Measurements from ENCODE around the gene SMAD9. TPM values are rescaled to one million over a fixed set of nuclear protein-coding genes. Genes with fewer than 3 reads are reported as not detected.

Gene SMAD9
- total and polyA plus RNA-seq, 2 of the 8 experiments (the other 6 are each of a cell fraction or from before 2014, with no cell fraction given): 0.45 to 1.0 TPM

DNA sequence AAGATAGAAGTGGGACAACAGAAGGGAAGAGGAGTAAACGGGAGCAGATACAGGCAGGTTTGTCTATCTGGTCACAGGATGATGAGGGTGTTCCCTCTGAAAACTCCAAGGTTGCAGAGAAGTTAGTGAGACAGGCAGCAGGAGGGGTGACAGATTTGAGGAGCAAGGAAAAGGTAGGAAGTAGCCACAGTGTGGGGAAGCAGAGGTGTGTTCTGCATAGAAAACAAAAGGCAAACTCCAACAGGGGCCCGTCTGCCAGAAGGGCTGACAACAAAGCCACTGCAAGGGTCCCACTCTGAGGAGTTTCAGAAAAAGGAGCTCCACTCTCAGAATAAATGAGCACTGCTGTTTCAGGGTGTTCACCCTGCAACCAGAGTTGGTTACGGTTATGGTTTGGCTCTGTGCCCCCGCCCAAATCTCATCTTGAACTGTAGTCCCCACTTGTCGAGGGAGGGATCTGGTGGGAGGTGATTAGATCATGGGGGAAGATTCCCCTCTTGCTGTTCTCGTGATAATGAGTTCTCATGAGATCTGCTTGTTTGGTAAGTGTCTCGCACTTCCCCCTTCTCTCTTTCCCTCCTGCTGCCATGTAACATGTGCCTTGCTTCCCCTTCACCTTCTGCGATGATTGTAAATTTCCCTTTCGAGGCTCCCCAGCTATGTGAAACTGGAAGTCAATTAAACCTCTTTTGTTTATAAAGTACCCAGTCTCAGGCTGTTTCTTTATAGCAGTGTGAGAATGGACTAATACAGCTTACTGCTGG lies 32.1 kb downstream of the SMAD9 start (continued):
- TF ChIP-seq CBX8 (IDR thresholded peaks at IDR 0.05; ENCODE audit: borderline replicate concordance, low read depth, low read length): no peak
- TF ChIP-seq KDM4A (IDR thresholded peaks at IDR 0.05; ENCODE audit: low read depth, low read length, severe bottlenecking): no peak
- no peak for TF ChIP-seq SP2 (IDR thresholded peaks at IDR 0.05; ENCODE audit: low read length)
- TF ChIP-seq JUND (IDR thresholded peaks at IDR 0.05; ENCODE audit: low read length): no peak
- no peak for TF ChIP-seq RBBP5 (IDR thresholded peaks at IDR 0.05; ENCODE audit: borderline replicate concordance, low read depth, low read length)
- TF ChIP-seq RXRA (IDR thresholded peaks at IDR 0.05; ENCODE audit: insufficient read depth, low read depth, low read length): no peak
- TF ChIP-seq RNF2 (IDR thresholded peaks at IDR 0.05; ENCODE audit: borderline replicate concordance, low read depth, low read length, missing control alignments, poor library complexity, severe bottlenecking): no peak
- TF ChIP-seq HDAC6 (IDR thresholded peaks at IDR 0.05; ENCODE audit: low read depth, low read length): no peak
- TF ChIP-seq SRF (IDR thresholded peaks at IDR 0.05; ENCODE audit: low read depth, low read length): no peak
- TF ChIP-seq EGR1 (IDR thresholded peaks at IDR 0.05; ENCODE audit: borderline replicate concordance, low read depth, low read length): no peak
- no peak for TF ChIP-seq TAF1 (IDR thresholded peaks at IDR 0.05; ENCODE audit: low read depth, low read length)
- TF ChIP-seq PHF8 (conservative IDR thresholded peaks at IDR 0.05; ENCODE audit: low read depth, low read length): no peak
- no peak for TF ChIP-seq RFX5 (IDR thresholded peaks at IDR 0.05; ENCODE audit: borderline replicate concordance, low read depth, low read length)
- TF ChIP-seq CREB1 (IDR thresholded peaks at IDR 0.05): no peak
- no peak for TF ChIP-seq POU5F1 (IDR thresholded peaks at IDR 0.05; ENCODE audit: low read depth, low read length)
- TF ChIP-seq CHD2 (IDR thresholded peaks at IDR 0.05; ENCODE audit: low read length): peak; percentile 73; the same call in 1 of the 2 replicates
- no peak for TF ChIP-seq EP300 (IDR thresholded peaks at IDR 0.05; ENCODE audit: borderline replicate concordance in 1 of 2, low read depth in 2 of 2, low read length in 2 of 2)
- TF ChIP-seq POLR2A (IDR thresholded peaks at IDR 0.05; ENCODE audit: control extremely low read depth in 1 of 2, low read depth in 2 of 2, low read length in 2 of 2): 0 out of 3 replicates have a peak, but pooled peaks of 1 of the 2 experiments have one; percentile 22
- no peak for TF ChIP-seq POLR2AphosphoS5 (IDR thresholded peaks at IDR 0.05; ENCODE audit: low read depth, low read length)
- no peak for TF ChIP-seq KDM5A (IDR thresholded peaks at IDR 0.05; ENCODE audit: low read length)
- no peak for TF ChIP-seq TEAD4 (IDR thresholded peaks at IDR 0.05; ENCODE audit: low read depth, low read length)
- no peak for TF ChIP-seq CEBPB (IDR thresholded peaks at IDR 0.05; ENCODE audit: low read depth, low read length)
- TF ChIP-seq BACH1 (IDR thresholded peaks at IDR 0.05; ENCODE audit: low read length): no peak
- no peak for TF ChIP-seq CHD1 (IDR thresholded peaks at IDR 0.05; ENCODE audit: low read depth, low read length)
- TF ChIP-seq ASH2L (IDR thresholded peaks at IDR 0.05; ENCODE audit: low read length): peak; percentile 24
